ENCODE results near the gene CRTC1.
A peak's percentile ranks its signal among the peaks of the same experiment; 100 is the strongest.

Gene CRTC1

GRCh38 chr19:18697680-18698079 lies 14.2 kb downstream of the CRTC1 start:
- ATAC-seq (no peak), DNase-seq (no peak)
- Mint-ChIP-seq H3K4me3 (no peak overlapping the region), H3K27ac (no peak overlapping the region), H3K4me1 (peaks cover 31% of the 10 kb centered on the region), H3K36me3 (ENCODE audit: low read depth) (peaks cover 2% of the 10 kb centered on the region), H3K27me3 (no peaks in the 10 kb centered on the region), H3K9me3 (no peaks in the 10 kb centered on the region)

- H3K27ac Mint-ChIP-seq, result no peak overlapping the region
- peaks cover 31% of the 10 kb centered on the region for H3K4me1 Mint-ChIP-seq
- ATAC-seq (no peak), DNase-seq (no peak)
- H3K27me3 Mint-ChIP-seq, result no peaks in the 10 kb centered on the region
- H3K9me3 Mint-ChIP-seq, result no peaks in the 10 kb centered on the region
- peaks cover 2% of the 10 kb centered on the region for H3K36me3 Mint-ChIP-seq (ENCODE audit: low read depth)
- H3K4me3 Mint-ChIP-seq, result no peak overlapping the region
Observed at GRCh38 chr19:18698321-18699167, 15.1 kb downstream of the CRTC1 start.

- Mint-ChIP-seq H3K27me3 (no peaks in the 10 kb centered on the region), H3K36me3 (ENCODE audit: low read depth) (peaks cover 2% of the 10 kb centered on the region), H3K9me3 (no peaks in the 10 kb centered on the region), H3K27ac (peak overlapping the region; percentile 56), H3K4me3 (peak overlapping the region; percentile 62), H3K4me1 (peaks cover 31% of the 10 kb centered on the region)
- ATAC-seq, result no peak
- DNase-seq, result no peak
Observed at GRCh38 chr19:18699403-18700054, 16.0 kb downstream of the CRTC1 start.

- peak; percentile 90 for ATAC-seq
- Mint-ChIP-seq H3K4me3 (peak overlapping the region; percentile 75), H3K27ac (no peak overlapping the region), H3K9me3 (no peaks in the 10 kb centered on the region), H3K4me1 (peaks cover 31% of the 10 kb centered on the region), H3K36me3 (ENCODE audit: low read depth) (peaks cover 2% of the 10 kb centered on the region), H3K27me3 (no peaks in the 10 kb centered on the region)
- DNase-seq, result peak; percentile 66
Observed at GRCh38 chr19:18700501-18701249, 17.2 kb downstream of the CRTC1 start.

GRCh38 chr19:18701250-18701608 lies 17.7 kb downstream of the CRTC1 start:
- Mint-ChIP-seq H3K27me3 (no peaks in the 10 kb centered on the region), H3K4me1 (peaks cover 31% of the 10 kb centered on the region), H3K9me3 (no peaks in the 10 kb centered on the region), H3K4me3 (peak overlapping the region; percentile 75), H3K27ac (no peak overlapping the region), H3K36me3 (ENCODE audit: low read depth) (peaks cover 2% of the 10 kb centered on the region)
- DNase-seq, result no peak
- ATAC-seq, result no peak

GRCh38 chr19:18704054-18704453 lies 20.6 kb downstream of the CRTC1 start:
- no peaks in the 10 kb centered on the region for H3K9me3 Mint-ChIP-seq
- no peaks in the 10 kb centered on the region for H3K27me3 Mint-ChIP-seq
- no peak overlapping the region for H3K4me3 Mint-ChIP-seq
- DNase-seq (no peak), ATAC-seq (no peak)
- peaks cover 25% of the 10 kb centered on the region for H3K4me1 Mint-ChIP-seq
- no peaks in the 10 kb centered on the region for H3K36me3 Mint-ChIP-seq (ENCODE audit: low read depth)
- no peak overlapping the region for H3K27ac Mint-ChIP-seq

GRCh38 chr19:18704971-18705370 lies 21.5 kb downstream of the CRTC1 start:
- ATAC-seq, result no peak
- DNase-seq, result no peak
- Mint-ChIP-seq H3K9me3 (no peaks in the 10 kb centered on the region), H3K4me1 (peaks cover 16% of the 10 kb centered on the region), H3K4me3 (no peak overlapping the region), H3K36me3 (ENCODE audit: low read depth) (no peaks in the 10 kb centered on the region), H3K27me3 (no peaks in the 10 kb centered on the region), H3K27ac (no peak overlapping the region)

GRCh38 chr19:18708452-18709231 lies 25.2 kb downstream of the CRTC1 start:
- Mint-ChIP-seq H3K9me3 (no peaks in the 10 kb centered on the region), H3K36me3 (ENCODE audit: low read depth) (no peaks in the 10 kb centered on the region), H3K27me3 (no peaks in the 10 kb centered on the region), H3K4me1 (peaks cover 12% of the 10 kb centered on the region), H3K27ac (no peak overlapping the region), H3K4me3 (no peak overlapping the region)
- DNase-seq, result no peak
- ATAC-seq, result no peak

GRCh38 chr19:18709546-18709945 lies 26.1 kb downstream of the CRTC1 start:
- no peak overlapping the region for H3K27ac Mint-ChIP-seq
- no peak for DNase-seq

GRCh38 chr19:18710186-18710585 lies 26.7 kb downstream of the CRTC1 start:
- Mint-ChIP-seq H3K9me3 (no peaks in the 10 kb centered on the region), H3K27me3 (no peaks in the 10 kb centered on the region), H3K36me3 (ENCODE audit: low read depth) (no peaks in the 10 kb centered on the region), H3K27ac (no peak overlapping the region), H3K4me3 (no peak overlapping the region), H3K4me1 (peaks cover 18% of the 10 kb centered on the region)
- DNase-seq, result no peak
- ATAC-seq, result no peak

More at GRCh38 chr19:18709546-18709945, 26.1 kb downstream of the CRTC1 start:
- H3K4me3 Mint-ChIP-seq, result no peak overlapping the region
- H3K9me3 Mint-ChIP-seq, result no peaks in the 10 kb centered on the region
- no peak for ATAC-seq
- H3K36me3 Mint-ChIP-seq (ENCODE audit: low read depth), result no peaks in the 10 kb centered on the region
- H3K27me3 Mint-ChIP-seq, result no peaks in the 10 kb centered on the region
- H3K4me1 Mint-ChIP-seq, result peaks cover 16% of the 10 kb centered on the region

GRCh38 chr19:18710996-18711751 lies 27.7 kb downstream of the CRTC1 start:
- Mint-ChIP-seq H3K27ac (no peak overlapping the region), H3K9me3 (no peaks in the 10 kb centered on the region), H3K4me1 (peaks cover 23% of the 10 kb centered on the region), H3K27me3 (no peaks in the 10 kb centered on the region), H3K4me3 (no peak overlapping the region), H3K36me3 (ENCODE audit: low read depth) (no peaks in the 10 kb centered on the region)
- DNase-seq, result no peak
- no peak for ATAC-seq

GRCh38 chr19:18711893-18712292 lies 28.4 kb downstream of the CRTC1 start:
- no peak for DNase-seq
- Mint-ChIP-seq H3K36me3 (ENCODE audit: low read depth) (no peaks in the 10 kb centered on the region), H3K4me1 (peaks cover 26% of the 10 kb centered on the region), H3K9me3 (no peaks in the 10 kb centered on the region), H3K27ac (no peak overlapping the region), H3K27me3 (no peaks in the 10 kb centered on the region), H3K4me3 (no peak overlapping the region)
- ATAC-seq, result no peak

- no peaks in the 10 kb centered on the region for H3K36me3 Mint-ChIP-seq (ENCODE audit: low read depth)
- no peak for DNase-seq
Observed at GRCh38 chr19:18712981-18713380, 29.5 kb downstream of the CRTC1 start.

More at GRCh38 chr19:18712981-18713380, 29.5 kb downstream of the CRTC1 start:
- no peak overlapping the region for H3K27ac Mint-ChIP-seq
- ATAC-seq, result no peak
- no peaks in the 10 kb centered on the region for H3K9me3 Mint-ChIP-seq
- H3K4me1 Mint-ChIP-seq, result peaks cover 27% of the 10 kb centered on the region
- no peak overlapping the region for H3K4me3 Mint-ChIP-seq
- no peaks in the 10 kb centered on the region for H3K27me3 Mint-ChIP-seq
